Gastroesophageal sphincter (tissue), 3 donors: ENCODE measurements around the gene MSN.

ENCODE experiments used
- EP300 ChIP-seq: sonication (generic); formaldehyde crosslinking; IDR thresholded peaks from one replicate; pipeline ENCODE4 v1.6.1; 2017; ENCODE audit warnings: antibody characterized with exemption, mild to moderate bottlenecking
- POLR2A ChIP-seq, 2 donors: fragments of 450-650 bp; IDR thresholded peaks; one replicate each; pipeline ENCODE4 v1.6.1; 2017; ENCODE audit warnings: antibody characterized with exemption in 2 of 2, mild to moderate bottlenecking in 2 of 2, moderate library complexity in 1 of 2
- POLR2AphosphoS5 ChIP-seq: sonication (generic); formaldehyde crosslinking; IDR thresholded peaks from one replicate; pipeline ENCODE4 v1.6.1; 2017; ENCODE audit warnings: antibody characterized with exemption
- TF ChIP-seq, protein P1 (sequence below), 4 experiments: fragments of 200-600 bp in 2 of 4; fragments of 450-650 bp in 2 of 4; sonication (generic) in 1 of 4; IDR thresholded peaks; one replicate each; pipeline ENCODE4 v1.5.1; 2017 to 2019; ENCODE audit warnings: antibody characterized with exemption in 4 of 4, mild to moderate bottlenecking in 2 of 4, moderate library complexity in 2 of 4

DNA sequence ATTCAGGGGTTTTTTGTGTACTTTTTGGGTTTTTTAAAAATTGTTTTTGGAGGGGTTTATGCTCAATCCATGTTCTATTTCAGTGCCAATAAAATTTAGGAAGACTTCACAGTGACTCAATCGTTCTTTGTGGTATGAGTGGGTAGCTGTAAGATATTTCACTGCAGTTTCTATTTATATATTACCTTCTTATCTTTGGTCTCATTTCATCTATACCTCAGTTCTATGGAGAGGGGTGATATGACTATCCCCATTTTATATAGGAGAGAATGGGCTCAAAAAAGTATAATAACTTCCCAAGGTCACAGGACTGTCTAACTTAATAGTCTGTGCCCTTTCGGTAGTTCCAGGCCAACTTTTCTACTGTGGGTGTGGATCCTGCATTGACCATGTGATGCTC, 74.4 kb downstream of the MSN start:
- TF ChIP-seq POLR2AphosphoS5 (no peak), POLR2A (IDR thresholded peaks at IDR 0.05) (no peak), EP300 (no peak)
- TF ChIP-seq, protein P1, sequence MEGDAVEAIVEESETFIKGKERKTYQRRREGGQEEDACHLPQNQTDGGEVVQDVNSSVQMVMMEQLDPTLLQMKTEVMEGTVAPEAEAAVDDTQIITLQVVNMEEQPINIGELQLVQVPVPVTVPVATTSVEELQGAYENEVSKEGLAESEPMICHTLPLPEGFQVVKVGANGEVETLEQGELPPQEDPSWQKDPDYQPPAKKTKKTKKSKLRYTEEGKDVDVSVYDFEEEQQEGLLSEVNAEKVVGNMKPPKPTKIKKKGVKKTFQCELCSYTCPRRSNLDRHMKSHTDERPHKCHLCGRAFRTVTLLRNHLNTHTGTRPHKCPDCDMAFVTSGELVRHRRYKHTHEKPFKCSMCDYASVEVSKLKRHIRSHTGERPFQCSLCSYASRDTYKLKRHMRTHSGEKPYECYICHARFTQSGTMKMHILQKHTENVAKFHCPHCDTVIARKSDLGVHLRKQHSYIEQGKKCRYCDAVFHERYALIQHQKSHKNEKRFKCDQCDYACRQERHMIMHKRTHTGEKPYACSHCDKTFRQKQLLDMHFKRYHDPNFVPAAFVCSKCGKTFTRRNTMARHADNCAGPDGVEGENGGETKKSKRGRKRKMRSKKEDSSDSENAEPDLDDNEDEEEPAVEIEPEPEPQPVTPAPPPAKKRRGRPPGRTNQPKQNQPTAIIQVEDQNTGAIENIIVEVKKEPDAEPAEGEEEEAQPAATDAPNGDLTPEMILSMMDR (IDR thresholded peaks at IDR 0.05) = no peak
